Suprapubic skin (tissue), 4 donors: ENCODE data around the gene RELT.

Source experiments
- CTCF ChIP-seq, 2 donors: fragments of 200-600 bp in 1 of 2; fragments of 450-650 bp in 1 of 2; sonication (generic) in 1 of 2; IDR thresholded peaks; one replicate each; pipeline ENCODE4 v1.5.1; 2016 to 2019; ENCODE audit warnings: antibody characterized with exemption in 2 of 2, mild to moderate bottlenecking in 1 of 2, moderate library complexity in 1 of 2
- EP300 ChIP-seq: sonication (generic); formaldehyde crosslinking; IDR thresholded peaks from one replicate; pipeline ENCODE4 v1.6.1; 2017; ENCODE audit warnings: antibody characterized with exemption
- POLR2A ChIP-seq, 2 donors: fragments of 450-650 bp; IDR thresholded peaks; one replicate each; pipeline ENCODE4 v1.6.1; 2017; ENCODE audit warnings: antibody characterized with exemption in 2 of 2, mild to moderate bottlenecking in 2 of 2, moderate library complexity in 2 of 2
- POLR2AphosphoS5 ChIP-seq, 3 donors: sonication (generic); formaldehyde crosslinking; IDR thresholded peaks; one replicate each; pipeline ENCODE4 v1.6.1; 2017; ENCODE audit warnings: antibody characterized with exemption in 3 of 3

DNA sequence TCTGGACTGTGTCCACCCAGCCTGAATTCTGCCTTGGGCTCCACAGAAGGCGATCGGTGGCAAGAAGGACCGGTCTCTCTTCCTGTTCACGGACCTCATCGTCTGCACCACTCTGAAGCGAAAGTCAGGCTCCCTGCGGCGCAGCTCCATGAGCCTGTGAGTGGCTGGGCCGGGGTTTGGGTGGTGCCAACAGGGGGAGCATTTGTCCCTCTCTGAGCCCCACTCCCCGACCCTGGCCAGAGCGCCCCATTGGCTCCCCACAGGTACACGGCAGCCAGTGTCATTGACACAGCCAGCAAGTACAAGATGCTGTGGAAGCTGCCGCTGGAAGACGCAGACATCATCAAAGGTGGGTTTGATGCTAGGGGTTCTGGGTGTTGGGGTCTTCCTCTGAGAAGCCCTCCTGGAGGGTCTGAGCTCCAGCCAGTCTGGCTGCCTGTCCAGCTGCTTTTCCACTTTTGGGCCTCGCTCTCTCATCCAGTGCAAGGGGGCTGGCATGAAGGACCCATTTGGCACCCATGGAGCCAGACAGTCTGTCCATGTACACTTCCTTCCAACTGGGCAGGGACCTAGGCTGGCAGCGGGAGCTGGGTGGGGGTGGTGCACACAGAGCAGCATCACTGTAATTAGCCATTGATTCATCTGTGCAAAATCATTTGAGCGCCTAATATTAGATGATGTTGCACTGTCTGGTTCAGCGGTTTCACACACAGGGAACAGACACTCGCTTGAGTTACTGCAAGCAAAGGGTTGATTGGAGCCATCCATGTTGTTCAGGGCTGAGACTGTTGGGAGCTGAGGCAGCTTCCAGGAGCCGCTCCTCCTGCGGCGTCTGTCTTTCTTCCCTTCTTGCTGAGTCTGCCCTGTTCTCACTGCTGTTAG lies 19.0 kb upstream of the RELT start:
- no peak for TF ChIP-seq EP300
- TF ChIP-seq CTCF (IDR thresholded peaks at IDR 0.05) = no peak
- TF ChIP-seq POLR2A (IDR thresholded peaks at IDR 0.05) = no peak
- no peak for TF ChIP-seq POLR2AphosphoS5 (IDR thresholded peaks at IDR 0.05)
